OCI-LY3 (cell line): Measurements from ENCODE around the gene ZNF32.

Experiments
- H2AFZ ChIP-seq: fragments of 200-600, 300-600 bp; shearing (Covaris generic); 2 replicates; pipeline ENCODE4 v1.6.0; 2014; ENCODE audit warnings: antibody characterized with exemption, low read depth, low read length
- H3K27ac ChIP-seq: fragments of 200-600, 300-600 bp; sonication (generic); 2 replicates; pipeline ENCODE4 v1.5.1; 2014; ENCODE audit warnings: mild to moderate bottlenecking, low read length, moderate library complexity, mixed read lengths
- H3K27me3 ChIP-seq: fragments of 200-600, 300-600 bp; sonication (generic); 2 replicates; pipeline ENCODE4 v1.6.1; 2014; ENCODE audit warnings: low read depth, low read length, mixed read lengths
- H3K36me3 ChIP-seq: fragments of 200-600, 300-600 bp; sonication (generic); replicated peaks from 2 replicates; pipeline ENCODE3; 2014; ENCODE audit warnings: low read depth, low read length, mixed read lengths
- H3K4me1 ChIP-seq: fragments of 300-600, 200-600 bp; sonication (generic); 2 replicates; pipeline ENCODE4 v1.6.1; 2014; ENCODE audit warnings: low read length, mixed read lengths
- H3K4me2 ChIP-seq: fragments of 200-600, 300-600 bp; sonication (generic); 2 replicates; pipeline ENCODE4 v1.6.1; 2014; ENCODE audit warnings: low read length, mixed read lengths
- H3K4me3 ChIP-seq: fragments of 300-600, 200-600 bp; sonication (generic); 2 replicates; pipeline ENCODE4 v1.5.1; 2014; ENCODE audit warnings: antibody characterized with exemption, mild to moderate bottlenecking, low read length, moderate library complexity
- H3K79me2 ChIP-seq: fragments of 300-600, 200-600 bp; shearing (Covaris generic); 2 replicates; pipeline ENCODE4 v1.6.1; 2014; ENCODE audit warnings: mild to moderate bottlenecking, low read length, mixed read lengths
- H3K9ac ChIP-seq: fragments of 300-600, 200-600 bp; shearing (Covaris generic); 2 replicates; pipeline ENCODE4 v1.6.0; 2014; ENCODE audit warnings: mild to moderate bottlenecking, low read length, moderate library complexity
- H3K9me3 ChIP-seq: fragments of 200-600, 300-600 bp; shearing (Covaris generic); 2 replicates; pipeline ENCODE4 v1.6.1; 2014; ENCODE audit warnings: low read length, mixed read lengths; ENCODE audit not compliant: insufficient read depth
- H4K20me1 ChIP-seq: fragments of 200-600, 300-600 bp; sonication (generic); 2 replicates; pipeline ENCODE4 v1.6.1; 2016; ENCODE audit warnings: low read length, mixed read lengths; ENCODE audit not compliant: insufficient read depth
- EZH2phosphoT487 ChIP-seq: fragments of 200-600 bp; shearing (Covaris generic); IDR thresholded peaks from 2 replicates; pipeline ENCODE4 v1.6.1; 2018; ENCODE audit warnings: antibody characterized with exemption, mixed run types, low read depth
- TF ChIP-seq, protein P1 (sequence below): fragments of 200-600, 300-600 bp; sonication (generic); IDR thresholded peaks from 2 replicates; pipeline ENCODE4 v1.5.1; 2014; ENCODE audit warnings: antibody characterized with exemption, low read length, low read depth

The ZNF32 gene

GRCh38 chr10:43666552-43666951 is 17.9 kb upstream of the ZNF32 start:
- Histone ChIP-seq H3K4me1 (no peaks in the 10 kb centered on the region), H2AFZ (no peak overlapping the region), H3K9me3 (no peaks in the 10 kb centered on the region), H3K9ac (no peak overlapping the region), H3K27ac (no peak overlapping the region), H3K4me2 (no peak overlapping the region), H3K27me3 (no peaks in the 10 kb centered on the region), H3K36me3 (no peaks in the 10 kb centered on the region), H3K79me2 (no peaks in the 10 kb centered on the region), H3K4me3 (no peak overlapping the region), H4K20me1 (no peaks in the 10 kb centered on the region)
- TF ChIP-seq EZH2phosphoT487, result no peak
- TF ChIP-seq, protein P1, sequence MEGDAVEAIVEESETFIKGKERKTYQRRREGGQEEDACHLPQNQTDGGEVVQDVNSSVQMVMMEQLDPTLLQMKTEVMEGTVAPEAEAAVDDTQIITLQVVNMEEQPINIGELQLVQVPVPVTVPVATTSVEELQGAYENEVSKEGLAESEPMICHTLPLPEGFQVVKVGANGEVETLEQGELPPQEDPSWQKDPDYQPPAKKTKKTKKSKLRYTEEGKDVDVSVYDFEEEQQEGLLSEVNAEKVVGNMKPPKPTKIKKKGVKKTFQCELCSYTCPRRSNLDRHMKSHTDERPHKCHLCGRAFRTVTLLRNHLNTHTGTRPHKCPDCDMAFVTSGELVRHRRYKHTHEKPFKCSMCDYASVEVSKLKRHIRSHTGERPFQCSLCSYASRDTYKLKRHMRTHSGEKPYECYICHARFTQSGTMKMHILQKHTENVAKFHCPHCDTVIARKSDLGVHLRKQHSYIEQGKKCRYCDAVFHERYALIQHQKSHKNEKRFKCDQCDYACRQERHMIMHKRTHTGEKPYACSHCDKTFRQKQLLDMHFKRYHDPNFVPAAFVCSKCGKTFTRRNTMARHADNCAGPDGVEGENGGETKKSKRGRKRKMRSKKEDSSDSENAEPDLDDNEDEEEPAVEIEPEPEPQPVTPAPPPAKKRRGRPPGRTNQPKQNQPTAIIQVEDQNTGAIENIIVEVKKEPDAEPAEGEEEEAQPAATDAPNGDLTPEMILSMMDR, result no peak

- Histone ChIP-seq H3K9me3 (no peaks in the 10 kb centered on the region), H3K27ac (no peak overlapping the region), H3K9ac (no peak overlapping the region), H3K4me1 (no peaks in the 10 kb centered on the region), H2AFZ (no peak overlapping the region), H3K79me2 (no peaks in the 10 kb centered on the region), H3K4me2 (no peak overlapping the region), H3K27me3 (no peaks in the 10 kb centered on the region), H3K36me3 (no peaks in the 10 kb centered on the region), H3K4me3 (no peak overlapping the region), H4K20me1 (no peaks in the 10 kb centered on the region)
- TF ChIP-seq, protein P1, result no peak
- no peak for TF ChIP-seq EZH2phosphoT487
Measured at GRCh38 chr10:43665054-43665453, 16.4 kb upstream of the ZNF32 start.

- H3K27me3 ChIP-seq, result no peaks in the 10 kb centered on the region
- H3K4me2 ChIP-seq, result no peak overlapping the region
- H3K9me3 ChIP-seq, result no peaks in the 10 kb centered on the region
- no peak overlapping the region for H2AFZ ChIP-seq
- no peak overlapping the region for H3K27ac ChIP-seq
- no peaks in the 10 kb centered on the region for H4K20me1 ChIP-seq
- H3K4me3 ChIP-seq, result no peak overlapping the region
- no peak for TF ChIP-seq EZH2phosphoT487
- peaks cover 8% of the 10 kb centered on the region for H3K4me1 ChIP-seq
- no peak overlapping the region for H3K9ac ChIP-seq
- no peaks in the 10 kb centered on the region for H3K36me3 ChIP-seq
- H3K79me2 ChIP-seq, result no peaks in the 10 kb centered on the region
Measured at GRCh38 chr10:43658227-43658626, 9.5 kb upstream of the ZNF32 start.

DNA sequence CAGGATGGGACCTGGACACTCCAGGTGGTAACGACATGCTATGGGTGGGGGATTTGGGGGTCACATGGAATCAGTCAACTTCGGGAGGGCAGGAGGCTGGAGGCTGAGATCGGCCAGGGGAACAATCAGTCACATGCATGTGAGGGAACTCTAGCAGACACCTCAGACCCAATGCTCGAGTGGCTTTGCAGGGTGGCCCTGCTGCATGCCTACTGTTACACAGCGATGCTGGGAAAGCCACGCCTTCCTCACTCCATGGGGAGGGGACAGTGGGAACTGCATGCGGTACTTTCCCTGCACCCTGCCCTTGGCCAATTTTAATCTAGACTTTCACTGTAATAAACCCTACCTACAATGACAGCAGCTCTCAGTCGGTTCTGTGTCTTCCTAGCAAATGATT is 6.6 kb upstream of the ZNF32 start:
- Histone ChIP-seq H3K4me1 (peaks cover 9% of the 10 kb centered on the region), H3K4me2 (no peak overlapping the region), H3K9me3 (no peaks in the 10 kb centered on the region), H3K79me2 (no peaks in the 10 kb centered on the region), H3K36me3 (no peaks in the 10 kb centered on the region), H3K9ac (no peak overlapping the region), H4K20me1 (no peaks in the 10 kb centered on the region), H3K27ac (no peak overlapping the region), H2AFZ (no peak overlapping the region), H3K4me3 (no peak overlapping the region), H3K27me3 (no peaks in the 10 kb centered on the region)
- TF ChIP-seq, protein P1, result no peak
- no peak for TF ChIP-seq EZH2phosphoT487

GRCh38 chr10:43653746-43654145 is 5.1 kb upstream of the ZNF32 start:
- no peaks in the 10 kb centered on the region for H3K79me2 ChIP-seq
- no peak overlapping the region for H3K4me2 ChIP-seq
- H3K27ac ChIP-seq, result no peak overlapping the region
- no peak overlapping the region for H3K4me3 ChIP-seq
- no peaks in the 10 kb centered on the region for H3K9me3 ChIP-seq
- no peak overlapping the region for H2AFZ ChIP-seq
- no peak overlapping the region for H3K9ac ChIP-seq
- TF ChIP-seq, protein P1, result no peak
- TF ChIP-seq EZH2phosphoT487, result no peak
- no peaks in the 10 kb centered on the region for H3K36me3 ChIP-seq
- H3K27me3 ChIP-seq, result no peaks in the 10 kb centered on the region
- no peaks in the 10 kb centered on the region for H4K20me1 ChIP-seq
- H3K4me1 ChIP-seq, result peaks cover 11% of the 10 kb centered on the region
